ENCODE data around the gene RBM19.

DNA sequence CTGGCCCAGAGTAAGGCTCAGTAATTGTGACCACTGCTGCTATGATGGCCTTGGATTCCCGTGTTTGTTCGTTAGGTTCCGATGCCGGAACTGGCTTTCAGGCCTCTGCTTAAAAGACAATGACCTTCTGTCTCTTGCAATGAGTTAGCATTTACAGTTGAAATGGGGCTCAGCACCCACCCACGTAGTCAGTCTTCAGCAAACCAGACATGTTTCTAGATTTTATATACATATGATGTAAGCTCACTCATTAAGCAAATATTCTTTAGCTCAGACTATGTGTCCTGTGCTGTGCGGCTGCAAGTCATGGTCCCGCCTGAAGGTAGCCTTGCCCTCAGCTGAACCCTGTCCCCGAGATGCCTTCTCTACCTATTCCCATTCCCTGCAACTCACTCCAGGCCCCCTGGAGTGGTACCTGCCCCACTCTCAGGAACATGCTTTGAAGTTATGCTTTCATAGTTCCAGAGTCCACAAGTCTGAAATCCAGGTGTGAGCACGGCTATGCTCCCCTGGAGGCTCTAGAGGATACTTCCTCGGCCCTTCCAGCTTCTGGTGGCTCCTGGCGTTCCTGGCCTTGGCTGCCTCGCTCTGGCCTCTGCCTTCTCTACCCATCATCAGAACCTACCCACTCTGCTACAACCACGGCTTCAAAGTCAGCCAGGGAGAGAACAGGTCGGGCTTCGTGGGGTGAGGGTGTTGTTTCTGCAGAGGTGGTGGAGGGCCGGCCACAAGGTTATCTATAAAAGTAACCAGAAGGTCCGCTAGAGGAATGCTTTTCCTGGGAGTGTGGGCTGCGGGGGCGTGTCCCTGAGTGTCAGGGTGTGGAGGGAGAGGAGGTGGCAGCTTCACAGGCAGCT is 157.8 kb downstream of the RBM19 start:
- TF ChIP-seq, protein P1, sequence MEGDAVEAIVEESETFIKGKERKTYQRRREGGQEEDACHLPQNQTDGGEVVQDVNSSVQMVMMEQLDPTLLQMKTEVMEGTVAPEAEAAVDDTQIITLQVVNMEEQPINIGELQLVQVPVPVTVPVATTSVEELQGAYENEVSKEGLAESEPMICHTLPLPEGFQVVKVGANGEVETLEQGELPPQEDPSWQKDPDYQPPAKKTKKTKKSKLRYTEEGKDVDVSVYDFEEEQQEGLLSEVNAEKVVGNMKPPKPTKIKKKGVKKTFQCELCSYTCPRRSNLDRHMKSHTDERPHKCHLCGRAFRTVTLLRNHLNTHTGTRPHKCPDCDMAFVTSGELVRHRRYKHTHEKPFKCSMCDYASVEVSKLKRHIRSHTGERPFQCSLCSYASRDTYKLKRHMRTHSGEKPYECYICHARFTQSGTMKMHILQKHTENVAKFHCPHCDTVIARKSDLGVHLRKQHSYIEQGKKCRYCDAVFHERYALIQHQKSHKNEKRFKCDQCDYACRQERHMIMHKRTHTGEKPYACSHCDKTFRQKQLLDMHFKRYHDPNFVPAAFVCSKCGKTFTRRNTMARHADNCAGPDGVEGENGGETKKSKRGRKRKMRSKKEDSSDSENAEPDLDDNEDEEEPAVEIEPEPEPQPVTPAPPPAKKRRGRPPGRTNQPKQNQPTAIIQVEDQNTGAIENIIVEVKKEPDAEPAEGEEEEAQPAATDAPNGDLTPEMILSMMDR (IDR thresholded peaks at IDR 0.05), result no peak
- TF ChIP-seq POLR2A (IDR thresholded peaks at IDR 0.05) (no peak), EP300 (IDR thresholded peaks at IDR 0.05) (no peak)
